Right forelimb (tissue), 1 donor: Measurements from ENCODE around the gene CNGA4.
"Not testable (repeated sequence)": the region's sequence is repeated elsewhere in the genome, so short reads cannot be mapped to it uniquely, and the experiment has no call there.

Experiments used
- DNase-seq: peaks from one replicate; pipeline ENCODE4 v3.0.0-alpha.2; 2018

Gene CNGA4

DNA sequence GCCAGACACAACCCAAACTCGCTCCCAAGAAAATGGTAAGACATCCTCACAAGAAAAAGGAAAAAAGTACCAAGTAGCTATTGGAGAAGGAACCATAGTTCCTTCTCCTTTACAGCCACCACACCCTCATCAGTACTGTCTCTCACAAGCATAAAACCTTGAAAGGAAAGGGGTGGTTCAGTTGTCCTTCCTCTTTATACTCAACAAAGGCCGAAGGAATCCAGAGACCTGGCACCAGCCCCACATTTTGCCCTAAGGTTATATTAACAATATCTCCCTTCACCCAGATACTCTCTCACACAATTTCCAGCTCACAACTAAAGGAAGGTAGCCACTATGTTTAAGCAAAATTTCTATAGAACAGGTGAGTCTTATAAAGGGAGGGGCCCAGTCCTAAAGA, 13.0 kb upstream of the CNGA4 start:
- DNase-seq: no peak

DNA sequence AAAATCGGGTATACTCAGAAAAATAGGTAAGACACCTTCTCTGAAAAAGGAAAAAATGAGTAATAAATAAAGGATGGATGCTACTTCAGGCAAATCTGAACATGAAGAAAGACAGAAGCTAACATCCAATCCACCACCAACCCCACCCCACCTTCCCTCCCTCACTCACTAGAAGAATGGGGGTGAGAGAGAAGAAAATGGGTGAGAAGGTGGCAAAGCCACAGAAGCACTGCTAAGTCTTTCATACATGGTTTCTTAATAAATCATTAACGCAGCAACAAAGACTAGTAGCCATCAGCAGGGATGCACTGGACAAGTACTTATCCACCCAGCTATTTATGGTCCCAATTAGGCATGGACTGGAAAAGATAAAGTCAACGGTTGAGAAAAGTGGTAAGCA, 10.4 kb upstream of the CNGA4 start:
- DNase-seq: no peak

DNA sequence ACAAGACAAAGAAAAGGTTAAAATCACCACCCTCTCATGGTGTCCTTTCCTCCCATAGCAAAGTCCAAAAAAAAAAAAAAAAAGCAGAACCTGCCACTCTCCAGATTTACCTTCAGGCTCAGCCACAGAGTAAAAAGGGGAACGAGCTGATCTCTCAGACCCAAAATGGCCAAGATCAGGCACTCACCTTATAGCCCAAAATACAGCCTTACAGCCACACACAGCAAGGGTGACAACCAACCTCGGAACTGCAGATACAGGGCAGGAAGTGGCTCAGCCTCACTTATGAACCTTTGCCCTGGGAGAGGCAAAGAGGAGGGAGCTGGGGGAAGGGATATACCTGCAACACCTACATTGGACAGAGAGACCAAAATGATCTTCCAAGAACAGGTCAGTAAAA, 9.0 kb upstream of the CNGA4 start:
- DNase-seq: no peak

GRCh38 chr11:6232899-6233298, 6.0 kb upstream of the CNGA4 start:
- no peak for DNase-seq

GRCh38 chr11:6233984-6234386, 4.9 kb upstream of the CNGA4 start:
- DNase-seq: no peak

- DNase-seq: peak; percentile 99
Observed at GRCh38 chr11:6234387-6235107, 4.3 kb upstream of the CNGA4 start, which contains the start of gene FHIP1B. FHIP1B (minus strand) TSS chr11:6234636; CDS start chr11:6224516, 10,120 bp downstream.

DNA sequence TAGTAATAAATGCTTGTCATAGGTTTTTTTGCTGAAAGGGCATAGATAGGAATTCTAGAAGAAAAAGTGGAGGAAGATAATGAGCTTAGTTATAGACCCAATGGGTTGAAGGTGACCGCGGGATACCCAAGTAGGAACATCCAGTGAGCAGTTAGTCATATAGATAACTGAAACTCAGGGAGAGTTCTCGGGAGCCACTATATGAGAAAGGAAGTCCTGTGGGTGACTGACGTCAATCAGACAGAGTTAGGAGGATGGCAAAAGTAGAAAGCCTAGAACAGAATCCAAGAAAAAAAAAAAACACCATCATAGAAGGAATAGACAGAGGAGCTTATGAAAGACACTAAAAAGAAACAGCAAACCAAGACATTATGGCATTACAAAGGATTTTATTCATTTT, 1.6 kb upstream of the CNGA4 start:
- DNase-seq: no peak

DNA sequence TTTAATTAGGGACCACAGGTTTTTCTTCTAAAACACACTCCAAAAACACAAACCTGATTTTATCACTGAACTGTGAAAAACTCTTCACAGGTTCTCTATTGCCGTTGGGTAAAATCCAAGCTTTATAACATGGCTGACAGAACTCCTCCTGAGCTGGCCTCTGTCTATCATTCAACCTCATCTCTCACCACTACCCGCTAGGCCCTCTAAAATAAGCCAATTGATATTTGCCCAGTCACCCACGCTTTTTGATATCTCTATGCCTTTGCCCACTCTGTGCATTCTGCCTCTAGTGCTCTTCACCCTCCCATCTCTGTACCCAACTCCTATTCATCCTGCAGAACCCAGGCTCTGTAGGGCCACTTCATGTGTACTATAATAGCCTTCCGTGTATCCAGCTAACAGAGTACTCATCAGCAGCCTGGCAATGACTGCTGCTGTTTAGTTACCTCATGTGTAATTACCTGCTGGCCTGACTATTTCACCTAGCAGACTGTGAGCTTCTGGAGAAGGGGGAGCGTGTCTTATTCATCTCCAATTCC, 1.1 kb upstream of the CNGA4 start:
- DNase-seq: no peak

GRCh38 chr11:6240139-6240538, 1.2 kb downstream of the CNGA4 start:
- no peak for DNase-seq

- no peak for DNase-seq
Observed at GRCh38 chr11:6240781-6241180, 1.9 kb downstream of the CNGA4 start.

GRCh38 chr11:6241316-6241715, 2.4 kb downstream of the CNGA4 start:
- DNase-seq: no peak

- DNase-seq: no peak
Observed at GRCh38 chr11:6245536-6245935, 6.6 kb downstream of the CNGA4 start.

- no peak for DNase-seq
Observed at GRCh38 chr11:6248248-6248647, 9.4 kb downstream of the CNGA4 start.

- DNase-seq: not testable (repeated sequence)
Observed at GRCh38 chr11:6248897-6249296, 10.0 kb downstream of the CNGA4 start.

DNA sequence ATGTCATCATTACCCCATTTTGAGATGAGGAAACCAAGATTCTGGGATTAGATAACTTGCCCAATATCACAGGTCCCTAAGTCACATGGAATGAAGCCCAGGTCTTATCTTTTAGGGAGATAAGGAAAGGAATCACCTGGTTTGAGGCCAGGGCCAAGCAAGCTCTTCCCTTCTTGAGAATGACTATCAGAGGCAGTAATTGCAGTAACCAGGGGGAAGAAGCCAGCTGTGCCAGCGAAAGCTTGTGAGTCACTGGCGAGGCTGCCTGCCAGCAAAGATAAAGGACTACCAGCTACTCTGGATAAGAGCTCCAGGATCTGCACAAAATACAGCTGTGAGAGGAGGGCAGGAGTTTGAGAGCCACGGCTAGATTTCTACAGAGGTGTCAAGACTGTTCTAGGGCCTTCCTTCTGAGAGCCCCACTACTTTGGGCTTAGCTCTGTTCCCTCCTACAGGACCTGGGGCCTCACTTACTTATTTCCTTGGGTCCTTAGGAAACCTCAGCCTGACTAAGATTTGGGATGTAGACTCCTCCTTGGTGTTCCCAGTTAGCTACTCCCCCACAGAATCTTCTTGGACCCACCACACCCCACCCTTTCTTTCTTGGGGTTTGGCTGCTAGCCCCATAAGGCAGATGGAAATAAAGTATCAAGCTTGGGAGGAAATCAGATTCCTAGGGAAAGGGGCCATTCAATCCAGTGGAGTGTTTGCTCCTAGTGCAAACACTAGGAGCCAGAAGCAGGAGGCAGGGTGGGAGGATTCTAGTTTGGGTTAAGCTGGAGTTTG, 11.1 kb downstream of the CNGA4 start:
- no peak for DNase-seq

- DNase-seq: peak; percentile 77
Observed at GRCh38 chr11:6251120-6251733, 12.3 kb downstream of the CNGA4 start.

- no peak for DNase-seq
Observed at GRCh38 chr11:6251990-6252473, 13.1 kb downstream of the CNGA4 start.

DNA sequence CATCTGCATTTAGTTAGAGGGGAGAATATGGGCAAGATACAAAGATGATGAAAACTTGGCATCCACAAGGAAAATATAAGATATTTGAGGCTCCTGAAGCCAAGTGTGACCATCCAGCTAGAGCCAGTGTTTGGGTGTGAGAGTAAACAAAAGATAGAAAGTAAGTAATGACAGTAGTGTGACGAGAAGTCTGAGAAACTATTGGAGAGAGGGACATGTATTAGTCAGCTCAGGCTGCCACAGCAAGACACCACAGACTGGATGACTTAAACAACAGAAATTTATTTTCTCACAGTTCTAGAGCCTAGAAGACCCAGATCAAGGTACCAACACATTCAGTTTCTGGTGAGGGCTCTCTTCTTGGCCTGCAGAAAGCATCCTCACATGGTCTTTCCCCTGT, 14.3 kb downstream of the CNGA4 start:
- no peak for DNase-seq

- DNase-seq: no peak
Observed at GRCh38 chr11:6258141-6258540, 19.3 kb downstream of the CNGA4 start.

- no peak for DNase-seq
Observed at GRCh38 chr11:6258571-6259081, 19.7 kb downstream of the CNGA4 start.

DNA sequence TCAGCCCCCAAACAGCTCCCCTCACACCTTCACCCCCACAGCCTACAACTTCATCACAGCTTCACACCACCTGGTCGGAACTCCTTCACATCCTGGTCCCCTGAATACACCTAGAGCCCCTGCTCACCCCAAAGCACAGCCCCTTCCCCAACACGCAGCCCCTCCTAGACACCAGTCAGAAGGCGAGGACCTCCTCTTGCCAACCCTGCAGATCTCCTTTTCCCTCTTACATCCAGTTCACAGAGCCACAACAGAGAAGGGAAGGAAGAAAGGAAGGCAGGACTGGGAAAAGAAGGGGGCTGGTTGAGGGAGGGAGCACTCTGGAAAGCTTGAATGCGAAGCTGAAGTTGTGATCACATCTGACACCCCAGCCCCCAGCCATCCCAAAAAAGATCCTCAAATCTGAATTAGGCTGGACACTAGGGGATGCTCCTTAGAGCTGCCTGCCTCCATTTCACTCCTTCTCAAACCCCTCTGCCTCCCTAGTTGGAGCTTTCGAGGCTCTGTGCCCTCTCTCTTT, 21.4 kb downstream of the CNGA4 start:
- no peak for DNase-seq

DNA sequence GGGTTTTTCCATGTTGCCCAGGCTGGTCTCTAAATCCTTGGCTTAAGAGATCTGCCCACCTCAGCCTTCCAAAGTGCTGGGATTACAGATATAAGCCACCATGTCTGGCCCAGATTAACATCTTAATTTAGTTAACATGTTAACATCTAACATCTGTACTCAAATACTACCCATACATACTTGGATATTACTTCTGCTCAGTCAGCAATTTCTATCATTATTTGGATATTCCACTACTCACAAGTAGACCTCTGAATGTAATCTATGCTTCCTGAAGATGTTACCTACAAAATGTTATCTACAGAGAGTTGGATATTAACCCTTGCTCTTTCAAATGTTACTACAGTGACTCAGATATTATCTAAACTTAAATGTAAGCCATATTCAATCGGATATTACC, 24.8 kb downstream of the CNGA4 start:
- DNase-seq: no peak

DNA sequence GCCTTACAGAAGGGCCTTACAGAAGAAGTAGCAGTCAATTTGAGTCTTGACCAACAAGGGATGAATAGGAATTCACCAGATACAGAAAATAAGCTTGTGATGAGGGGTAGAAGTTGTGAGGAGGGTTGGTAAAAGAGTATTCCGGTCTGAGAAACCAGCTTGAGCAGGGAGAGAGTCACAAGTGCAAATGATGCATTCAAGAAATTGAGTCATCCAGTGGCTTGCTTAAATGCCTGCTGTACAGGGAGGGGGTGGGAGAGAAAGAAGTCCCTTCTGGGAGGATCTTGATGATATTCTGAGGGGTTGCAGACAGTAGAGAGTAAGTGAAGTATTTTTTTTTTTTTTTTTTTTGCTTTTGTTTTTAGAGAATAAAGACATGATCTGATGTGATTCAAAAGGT, 29.9 kb downstream of the CNGA4 start:
- DNase-seq: no peak
